SH-SY5Y (cell line): ENCODE measurements around the gene ALKBH7.

Experiments used
- GATA2 ChIP-seq: IDR thresholded peaks from 2 replicates; pipeline ENCODE4 v1.6.1; 2011; ENCODE audit warnings: mild to moderate bottlenecking, low read depth, low read length
- GATA3 ChIP-seq: IDR thresholded peaks from 2 replicates; pipeline ENCODE4 v1.6.1; 2011; ENCODE audit warnings: low read depth, mild to moderate bottlenecking, low read length, moderate library complexity

GRCh38 chr19:6402058-6402457 is 29.5 kb downstream of the ALKBH7 start:
- TF ChIP-seq GATA2 (no peak), GATA3 (no peak)
